ENCODE measurements around the gene PHKA2. TPM values are rescaled to one million over a fixed set of nuclear protein-coding genes. Genes with fewer than 3 reads are reported as not detected.

Gene PHKA2
- polyA plus RNA-seq, 1 experiment = 12.3 TPM

DNA sequence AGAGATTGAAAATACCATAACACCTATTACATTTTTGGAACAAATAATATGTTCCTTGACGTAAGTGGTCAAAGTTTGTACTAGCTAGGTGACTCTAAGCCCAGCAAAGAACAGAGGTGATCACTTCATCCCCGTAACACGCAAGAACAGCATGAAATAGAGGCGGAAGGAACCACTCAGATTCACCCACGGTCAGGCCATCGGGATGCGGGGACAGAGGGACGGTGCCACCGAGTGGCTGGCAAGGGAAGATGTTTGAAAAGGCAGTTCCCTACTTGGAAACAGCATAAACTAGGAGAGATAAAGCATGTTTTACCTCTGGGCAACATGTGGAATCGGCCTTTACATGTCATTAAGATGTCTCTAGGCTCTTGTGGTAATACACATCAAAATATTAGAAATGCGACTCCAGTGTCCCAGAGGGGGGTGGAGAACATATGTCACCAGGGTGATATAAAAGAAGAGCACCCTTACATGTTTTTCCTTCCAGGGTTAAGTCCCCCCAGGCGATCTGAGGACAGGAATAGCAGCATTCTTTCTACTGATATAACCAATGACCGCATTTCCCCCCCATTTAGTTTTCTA is 84.0 kb downstream of the PHKA2 start:
- H3K27me3 ChIP-seq (ENCODE audit: control insufficient read depth, insufficient read depth, low read length) = no peaks in the 10 kb centered on the region
- no peaks in the 10 kb centered on the region for H3K9me3 ChIP-seq (ENCODE audit: control insufficient read depth, insufficient read depth, low read length)
- ChIA-PET POLR2A (no interaction called here), CTCF (interaction anchor here (2.7 kb wide), 1 partner anchor 490 kb away, joined by 9 read pairs; no protein-coding TSS in a partner anchor)
- no peak overlapping the region for H3K27ac ChIP-seq (ENCODE audit: low read depth, low read length)
- no peak for DNase-seq (ENCODE audit: low read depth, low spot score)
- H3K4me3 ChIP-seq (ENCODE audit: low read depth, low read length) = no peak overlapping the region
- peak; percentile 20; the same call in 1 of the 2 replicates for TF ChIP-seq CTCF (IDR thresholded peaks at IDR 0.05; ENCODE audit: low read depth, low read length)

- ChIA-PET CTCF (interaction anchor here (2.7 kb wide), 1 partner anchor 488 kb away, joined by 9 read pairs; no protein-coding TSS in a partner anchor), POLR2A (no interaction called here)
- Histone ChIP-seq H3K27me3 (ENCODE audit: control insufficient read depth, insufficient read depth, low read length) (no peaks in the 10 kb centered on the region), H3K4me3 (ENCODE audit: low read depth, low read length) (no peak overlapping the region), H3K27ac (ENCODE audit: low read depth, low read length) (no peak overlapping the region), H3K9me3 (ENCODE audit: control insufficient read depth, insufficient read depth, low read length) (no peaks in the 10 kb centered on the region)
- no peak for DNase-seq (ENCODE audit: low read depth, low spot score)
- TF ChIP-seq CTCF (IDR thresholded peaks at IDR 0.05; ENCODE audit: low read depth, low read length) = no peak
Measured at GRCh38 chrX:18898492-18898891, 85.4 kb downstream of the PHKA2 start.

- TF ChIP-seq CTCF (IDR thresholded peaks at IDR 0.05; ENCODE audit: low read depth, low read length) = no peak
- no peaks in the 10 kb centered on the region for H3K27me3 ChIP-seq (ENCODE audit: control insufficient read depth, insufficient read depth, low read length)
- POLR2A ChIA-PET = no interaction called here
- DNase-seq (ENCODE audit: low read depth, low spot score) = no peak
- no peak overlapping the region for H3K4me3 ChIP-seq (ENCODE audit: low read depth, low read length)
- CTCF ChIA-PET = interaction anchor here (2.7 kb wide), 1 partner anchor 488 kb away, joined by 9 read pairs; no protein-coding TSS in a partner anchor
- no peaks in the 10 kb centered on the region for H3K9me3 ChIP-seq (ENCODE audit: control insufficient read depth, insufficient read depth, low read length)
- H3K27ac ChIP-seq (ENCODE audit: low read depth, low read length) = no peak overlapping the region
Measured at GRCh38 chrX:18898091-18898490, 85.8 kb downstream of the PHKA2 start.

GRCh38 chrX:18897611-18898010 is 86.3 kb downstream of the PHKA2 start:
- ChIA-PET POLR2A (no interaction called here), CTCF (interaction anchor here (2.7 kb wide), 1 partner anchor 487 kb away, joined by 9 read pairs; no protein-coding TSS in a partner anchor)
- no peak for DNase-seq (ENCODE audit: low read depth, low spot score)
- Histone ChIP-seq H3K4me3 (ENCODE audit: low read depth, low read length) (no peak overlapping the region), H3K27ac (ENCODE audit: low read depth, low read length) (no peak overlapping the region), H3K27me3 (ENCODE audit: control insufficient read depth, insufficient read depth, low read length) (no peaks in the 10 kb centered on the region), H3K9me3 (ENCODE audit: control insufficient read depth, insufficient read depth, low read length) (no peaks in the 10 kb centered on the region)
- no peak for TF ChIP-seq CTCF (IDR thresholded peaks at IDR 0.05; ENCODE audit: low read depth, low read length)

DNA sequence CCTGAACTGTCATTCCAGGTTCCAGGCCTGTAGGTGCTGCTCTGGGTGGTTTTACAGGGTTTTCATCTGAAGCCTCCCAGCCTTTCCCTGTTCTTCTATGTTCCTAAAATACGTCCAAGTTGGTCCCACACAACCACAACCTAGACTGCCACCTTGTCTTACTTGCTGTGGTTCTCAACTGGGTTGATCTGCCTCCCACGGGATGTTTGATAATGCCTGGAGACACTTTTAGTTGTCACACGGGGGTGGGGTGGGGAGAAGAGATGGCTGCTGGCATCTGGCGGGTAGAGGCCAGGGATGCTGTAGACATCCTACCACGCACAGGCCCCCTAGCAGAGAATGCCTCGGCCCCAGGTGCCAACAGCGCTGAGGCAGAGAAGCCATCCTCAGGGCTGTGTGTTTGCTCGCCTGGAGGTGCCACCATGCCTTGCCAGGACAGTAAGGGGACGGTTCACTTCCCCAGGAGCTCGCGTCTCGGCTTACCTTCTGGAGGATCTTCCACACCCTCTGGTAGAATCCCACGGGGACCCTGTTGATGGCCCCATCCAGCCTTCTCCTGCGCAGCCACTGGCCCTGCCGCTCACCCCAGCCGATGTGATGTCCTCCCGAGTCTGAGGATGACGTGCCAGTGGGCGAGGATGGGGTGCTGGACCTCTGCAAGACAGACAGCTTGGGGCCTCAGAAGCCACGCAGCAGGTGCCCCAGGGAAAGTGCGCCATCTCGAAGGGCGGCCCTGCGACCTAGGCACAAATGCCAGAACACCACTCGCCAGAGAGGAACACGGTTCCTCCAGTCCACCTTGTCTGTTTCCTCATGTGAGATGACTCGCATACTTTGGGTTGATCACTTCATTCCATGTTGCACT is 87.0 kb downstream of the PHKA2 start:
- TF ChIP-seq CTCF (IDR thresholded peaks at IDR 0.05; ENCODE audit: low read depth, low read length) = no peak
- Histone ChIP-seq H3K9me3 (ENCODE audit: control insufficient read depth, insufficient read depth, low read length) (no peaks in the 10 kb centered on the region), H3K4me3 (ENCODE audit: low read depth, low read length) (no peak overlapping the region), H3K27me3 (ENCODE audit: control insufficient read depth, insufficient read depth, low read length) (no peaks in the 10 kb centered on the region), H3K27ac (ENCODE audit: low read depth, low read length) (no peak overlapping the region)
- DNase-seq (ENCODE audit: low read depth, low spot score) = no peak
- CTCF ChIA-PET = interaction anchor here (1.9 to 2.7 kb wide), 2 partner anchors 487 kb away, joined by 7 to 9 read pairs; no protein-coding TSS in a partner anchor
- POLR2A ChIA-PET = no interaction called here
